ENCODE data around the gene BTBD3.

BTBD3 gene

DNA sequence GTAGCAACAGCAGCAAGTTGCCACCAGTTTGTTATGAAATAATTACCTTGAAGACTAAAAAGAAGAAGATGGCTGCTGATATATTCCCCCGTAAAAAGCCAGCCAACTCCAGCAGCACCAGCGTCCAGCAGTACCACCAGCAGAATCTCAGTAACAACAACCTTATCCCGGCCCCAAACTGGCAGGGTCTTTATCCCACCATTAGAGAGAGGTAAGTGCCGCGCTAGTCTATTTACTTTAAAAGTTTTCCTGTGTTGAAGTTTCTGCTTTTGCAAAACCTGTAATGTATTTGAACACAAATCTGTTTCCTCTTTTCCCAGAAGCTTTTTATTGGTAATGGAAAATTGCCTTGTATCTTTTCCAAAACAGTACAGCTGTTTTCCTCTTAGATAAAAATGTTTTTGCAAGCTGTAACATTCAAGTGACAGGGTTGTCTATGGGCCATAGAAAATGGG, 725 bp downstream of the BTBD3 start:
- DNase-seq, result no peak

DNA sequence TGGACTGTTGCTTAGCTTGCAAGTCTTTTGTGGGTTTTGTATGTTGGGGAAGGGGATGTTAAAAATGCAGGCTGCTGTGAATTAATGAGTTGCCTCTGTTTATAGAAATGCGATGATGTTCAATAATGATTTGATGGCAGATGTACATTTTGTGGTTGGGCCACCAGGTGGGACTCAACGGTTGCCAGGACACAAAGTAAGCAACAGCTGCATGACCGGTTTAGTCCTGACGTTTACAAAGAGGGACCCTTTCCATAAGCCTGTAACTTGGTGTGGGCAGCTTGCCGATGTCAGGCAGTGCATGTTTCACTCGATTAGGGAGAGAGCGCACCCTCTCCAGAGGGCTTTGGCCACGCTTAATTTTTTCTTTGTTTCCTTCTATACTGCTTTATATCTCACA, 1.3 kb downstream of the BTBD3 start:
- DNase-seq, result no peak

DNA sequence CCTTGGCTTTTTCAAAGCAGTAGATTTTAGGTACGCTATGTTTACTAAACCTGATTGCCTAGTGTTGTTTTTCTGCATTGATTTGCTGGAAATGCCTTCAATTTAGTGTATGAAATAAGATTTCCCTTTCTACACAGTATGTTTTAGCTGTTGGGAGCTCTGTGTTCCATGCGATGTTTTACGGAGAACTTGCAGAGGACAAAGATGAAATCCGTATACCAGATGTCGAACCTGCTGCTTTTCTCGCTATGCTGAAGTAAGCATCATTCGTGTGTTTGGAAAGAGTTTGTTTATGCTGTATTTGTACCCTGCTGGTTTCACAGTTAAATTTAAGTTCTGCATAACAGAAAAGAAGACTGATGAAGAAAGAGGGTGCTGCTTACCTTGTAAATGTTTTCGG, 1.9 kb downstream of the BTBD3 start:
- no peak for DNase-seq

DNA sequence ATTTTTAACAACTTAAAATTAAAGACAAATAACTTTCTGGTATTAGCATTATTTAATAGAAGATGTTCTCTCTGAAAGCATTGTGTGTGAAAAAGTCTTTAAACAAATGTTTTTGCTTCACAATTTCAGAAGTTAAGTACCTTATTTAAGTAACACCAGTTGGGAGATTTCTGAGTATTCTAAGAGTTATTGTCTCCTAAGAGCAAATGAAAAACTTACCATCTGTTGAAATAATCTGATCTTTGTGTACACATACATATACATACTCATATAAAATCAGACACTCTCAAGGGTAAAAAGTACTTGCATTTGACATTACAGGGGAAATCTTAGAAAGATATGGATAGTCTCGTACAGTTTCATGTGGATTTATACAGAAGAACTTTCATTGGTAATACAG, 2.4 kb downstream of the BTBD3 start:
- no peak for DNase-seq

DNA sequence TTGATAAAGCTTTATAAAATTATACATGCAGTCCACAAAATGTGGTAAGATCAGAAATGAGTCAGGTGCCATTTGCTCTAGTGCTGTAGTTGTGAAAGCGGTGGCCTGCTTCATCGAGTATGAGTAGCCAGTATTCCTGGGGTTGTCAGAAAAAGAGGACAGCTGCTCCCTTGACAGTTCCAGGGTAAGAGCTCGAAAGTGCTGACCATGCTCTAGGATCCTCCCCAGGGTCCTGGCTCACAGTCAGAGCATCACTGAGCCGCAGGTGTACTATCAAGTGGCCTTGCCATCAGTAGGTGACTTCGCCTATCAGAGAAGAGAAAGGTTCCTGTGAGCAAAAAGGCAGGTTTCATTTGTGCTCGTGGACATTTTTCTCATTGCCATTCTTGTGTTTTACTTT, 3.6 kb downstream of the BTBD3 start:
- no peak for DNase-seq

DNA sequence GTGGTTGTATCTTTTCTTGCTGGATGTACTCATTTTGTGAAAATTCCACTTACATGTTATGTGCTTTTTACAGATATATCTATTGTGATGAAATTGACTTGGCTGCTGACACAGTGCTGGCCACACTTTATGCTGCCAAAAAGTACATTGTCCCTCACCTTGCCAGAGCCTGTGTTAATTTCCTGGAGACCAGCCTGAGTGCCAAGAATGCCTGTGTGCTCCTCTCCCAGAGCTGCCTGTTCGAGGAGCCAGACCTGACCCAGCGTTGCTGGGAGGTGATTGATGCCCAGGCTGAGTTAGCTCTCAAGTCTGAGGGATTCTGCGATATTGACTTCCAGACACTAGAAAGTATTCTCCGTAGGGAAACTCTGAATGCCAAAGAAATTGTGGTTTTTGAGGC, 4.9 kb downstream of the BTBD3 start:
- no peak for DNase-seq

DNA sequence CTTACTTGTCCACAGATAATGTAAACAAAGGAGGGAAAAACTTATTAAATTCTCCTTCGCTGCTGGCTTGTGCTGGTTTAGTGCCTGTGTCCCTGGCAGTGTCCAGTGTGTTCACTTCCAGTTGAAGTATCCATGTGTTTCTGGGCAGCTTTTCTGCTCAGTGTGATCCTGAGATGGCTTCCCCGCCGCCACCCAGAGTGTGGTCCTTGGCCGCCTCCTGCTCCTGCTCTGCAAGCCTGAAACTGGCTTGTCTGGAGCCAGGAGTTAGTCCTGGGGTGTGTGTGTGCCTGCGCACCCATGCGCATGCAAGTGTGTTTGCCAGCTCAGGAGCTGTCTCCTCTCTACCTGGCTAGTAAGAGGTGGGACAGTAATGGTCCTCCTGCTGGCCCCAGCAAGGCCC, 7.2 kb downstream of the BTBD3 start:
- DNase-seq, result no peak

DNA sequence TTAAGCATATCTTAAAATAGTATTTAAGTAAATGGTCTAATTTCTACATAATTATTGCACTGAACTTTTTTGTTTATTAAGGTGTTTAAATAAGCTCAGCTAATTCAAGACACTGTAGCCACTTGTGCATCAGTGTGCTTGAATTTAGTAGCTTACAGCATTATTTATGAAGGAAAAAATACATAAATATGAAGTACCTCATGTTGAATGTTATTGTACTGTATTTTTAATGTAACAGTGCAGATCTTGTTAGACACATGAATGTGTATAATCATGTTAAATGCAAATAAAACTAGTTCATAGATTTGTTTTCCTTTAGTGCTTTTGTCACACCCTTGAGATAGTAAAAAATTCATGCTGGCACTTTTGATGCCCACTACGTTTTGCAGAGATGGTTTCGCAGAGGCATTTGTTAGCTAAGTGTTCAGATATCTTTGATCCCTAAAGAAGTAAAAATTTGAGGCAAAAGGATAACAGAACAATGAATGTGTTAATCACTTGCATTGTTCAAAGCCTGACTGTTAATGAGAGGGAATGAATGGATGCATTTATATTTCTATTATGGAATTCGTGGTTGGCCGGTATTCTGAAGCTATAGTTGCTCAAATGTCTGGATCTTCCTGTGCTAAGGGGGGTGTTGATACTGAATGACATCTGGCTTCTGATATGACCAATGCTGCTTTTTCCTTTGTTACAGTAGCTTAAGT, 8.8 kb downstream of the BTBD3 start:
- no peak for DNase-seq

DNA sequence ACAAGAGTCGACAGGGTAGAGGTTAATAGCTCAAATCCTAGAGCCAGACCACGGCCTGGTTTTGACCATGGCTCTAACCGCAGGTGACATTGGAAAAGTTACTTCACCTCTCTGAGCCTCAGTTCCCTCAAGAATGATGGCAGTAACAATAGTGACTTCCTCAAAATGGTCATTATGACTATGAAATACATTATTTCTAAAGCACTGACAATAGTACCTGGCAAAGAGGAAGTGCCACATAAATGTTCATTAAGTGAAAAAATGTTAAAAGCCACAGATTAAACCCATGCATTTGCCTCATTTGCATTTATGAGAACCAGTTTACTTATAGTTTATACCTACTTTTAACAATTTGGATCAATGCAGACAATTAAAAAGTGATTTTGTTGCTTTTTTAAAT, 12.3 kb downstream of the BTBD3 start:
- no peak for DNase-seq

DNA sequence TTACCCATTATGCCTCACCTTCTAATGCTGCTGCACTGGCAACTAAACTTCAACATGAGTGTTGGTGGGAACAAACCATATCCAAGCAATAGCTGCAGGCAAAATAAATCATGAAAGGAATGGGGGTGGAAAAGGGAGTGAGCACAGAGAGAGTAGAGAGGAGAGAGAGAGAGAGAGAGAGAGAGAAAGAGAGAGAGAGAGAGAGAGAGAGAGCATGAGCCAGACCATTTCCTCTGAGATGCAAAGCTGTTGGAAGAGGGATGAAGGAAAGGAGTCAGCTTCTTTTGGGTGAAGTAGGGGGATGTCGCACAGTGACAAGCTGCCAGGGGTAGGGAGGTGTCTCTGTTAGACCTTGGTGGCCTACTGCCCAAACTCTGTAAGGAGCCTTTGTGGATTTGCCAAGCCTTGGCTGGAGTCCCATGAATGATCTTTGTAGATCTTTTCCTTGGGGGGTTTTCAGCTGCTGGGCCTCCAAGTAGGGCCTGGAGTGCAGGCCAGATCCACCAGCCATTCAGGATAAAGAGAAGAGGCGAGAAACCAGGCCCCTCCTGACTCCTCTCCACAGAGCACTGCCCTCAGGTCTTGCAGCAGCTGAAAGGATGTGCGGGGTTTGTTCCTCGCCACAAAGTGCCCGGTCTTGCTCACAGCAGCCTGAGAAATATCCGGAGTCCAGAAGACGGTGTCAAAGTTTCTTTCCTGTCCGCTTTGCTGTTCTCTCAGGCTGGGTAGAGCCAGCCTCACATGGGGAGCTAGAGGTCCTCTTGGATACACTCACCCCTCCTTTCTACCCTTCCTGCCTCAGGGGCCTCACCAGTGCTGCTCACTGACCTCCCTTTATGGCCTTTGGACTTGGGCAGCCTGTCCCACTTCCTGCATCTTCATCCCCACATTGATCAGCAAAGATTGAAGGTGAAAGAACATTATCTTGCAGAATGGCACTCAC, 17.8 kb downstream of the BTBD3 start:
- no peak for DNase-seq

DNA sequence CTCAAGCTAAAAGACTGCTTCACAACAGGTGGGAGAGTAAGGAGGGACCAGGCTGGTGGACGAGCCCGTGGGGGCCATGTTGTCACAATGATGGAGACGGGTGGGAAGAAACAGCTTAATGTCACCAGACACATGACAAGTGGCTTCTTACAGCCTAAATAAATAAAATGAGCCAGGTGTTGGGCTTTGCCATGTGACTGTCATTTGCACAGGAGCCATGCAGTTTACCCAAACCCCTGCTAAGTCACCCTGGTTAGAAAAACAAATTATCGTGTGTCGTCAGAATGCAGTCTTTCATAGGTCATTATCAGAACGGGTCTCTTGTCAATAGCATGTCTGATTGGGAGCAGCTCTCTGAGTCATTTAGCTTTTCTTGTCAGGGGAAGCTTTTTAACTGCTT, 18.5 kb downstream of the BTBD3 start:
- DNase-seq, result no peak

DNA sequence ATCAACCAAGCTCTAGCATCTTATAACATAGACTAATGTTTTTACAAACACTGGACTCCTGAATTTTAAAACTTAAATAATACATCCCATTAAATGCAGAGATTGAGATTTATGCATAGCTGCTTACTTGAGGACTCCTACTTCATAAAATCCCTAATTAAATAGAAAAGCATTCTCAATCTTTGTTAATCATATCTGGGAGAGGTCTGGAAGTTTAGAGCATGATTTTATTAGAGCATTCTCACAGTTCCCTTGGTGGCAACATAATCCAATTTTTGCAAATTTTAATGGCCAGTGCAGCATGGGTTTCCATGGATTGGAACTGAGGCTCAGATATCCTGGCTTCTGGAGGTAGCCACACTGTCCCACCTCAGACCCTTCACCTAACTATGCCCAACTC, 19.5 kb downstream of the BTBD3 start:
- no peak for DNase-seq

DNA sequence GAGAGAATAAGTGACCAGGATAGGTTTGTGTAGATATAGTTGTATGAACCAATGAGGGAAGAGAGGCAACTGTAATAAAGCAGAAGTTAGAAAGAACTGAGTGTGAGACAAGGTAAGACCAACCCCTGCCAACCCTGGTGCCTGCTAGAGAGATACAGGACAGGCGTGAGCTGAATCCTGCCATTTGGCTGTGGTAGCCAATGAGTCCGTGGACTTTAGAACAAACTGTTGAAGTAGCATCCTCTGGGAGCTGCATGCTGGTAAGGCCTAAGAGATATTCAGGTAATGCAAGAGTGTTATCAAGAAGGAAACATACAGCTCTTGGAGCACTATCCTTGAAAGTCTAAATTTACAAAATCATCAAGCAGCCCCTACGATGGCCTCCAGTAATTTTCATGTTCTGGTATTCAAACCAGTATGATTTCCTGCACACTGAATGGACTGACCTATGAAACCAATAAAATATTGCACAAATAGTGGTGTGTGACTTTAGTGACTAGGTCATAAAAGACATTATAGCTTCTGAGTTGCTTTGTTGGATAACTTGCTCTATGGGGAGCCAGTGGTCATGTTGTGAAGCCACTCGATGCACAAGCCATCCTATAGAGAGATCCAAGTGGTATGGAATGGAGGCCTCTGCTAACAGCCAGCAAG, 24.0 kb downstream of the BTBD3 start:
- no peak for DNase-seq

DNA sequence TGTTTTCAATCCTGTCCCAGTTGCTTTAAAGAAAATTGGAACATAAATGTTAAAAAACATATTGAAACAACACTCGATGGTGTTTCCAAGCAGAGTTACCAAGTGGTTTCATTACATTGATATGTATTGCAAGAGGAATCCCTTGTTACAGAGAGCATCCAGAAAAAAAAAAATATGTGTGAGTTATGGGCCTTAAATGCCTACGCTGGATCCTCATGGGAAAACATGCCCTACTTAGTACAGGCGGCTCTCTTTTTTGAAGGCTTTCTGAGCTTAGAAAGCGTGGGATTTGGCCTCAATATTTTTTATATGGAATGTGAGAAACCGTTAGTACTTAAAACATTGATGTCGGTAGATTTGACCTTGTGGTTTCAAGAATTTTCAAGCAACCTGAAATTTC, 26.1 kb downstream of the BTBD3 start:
- DNase-seq, result no peak

DNA sequence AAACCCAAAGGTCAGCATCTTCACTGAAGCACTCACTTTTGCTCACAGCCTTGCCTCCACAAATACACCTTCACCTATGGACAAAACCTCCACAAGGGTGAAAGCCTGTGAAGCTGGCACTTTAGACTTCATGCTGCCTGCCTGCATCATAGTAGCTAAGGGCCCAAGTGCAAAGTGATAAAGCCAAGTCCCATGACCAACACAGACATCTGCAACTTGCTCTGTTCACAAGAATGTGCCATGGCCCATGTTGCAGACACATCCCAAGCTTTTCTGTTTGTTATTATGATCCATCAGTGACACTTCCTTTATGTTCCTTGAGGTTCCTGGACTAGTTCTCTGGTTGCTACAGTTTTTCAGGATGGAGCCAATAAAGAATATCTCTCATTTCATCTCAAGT, 31.1 kb downstream of the BTBD3 start:
- DNase-seq, result no peak

DNA sequence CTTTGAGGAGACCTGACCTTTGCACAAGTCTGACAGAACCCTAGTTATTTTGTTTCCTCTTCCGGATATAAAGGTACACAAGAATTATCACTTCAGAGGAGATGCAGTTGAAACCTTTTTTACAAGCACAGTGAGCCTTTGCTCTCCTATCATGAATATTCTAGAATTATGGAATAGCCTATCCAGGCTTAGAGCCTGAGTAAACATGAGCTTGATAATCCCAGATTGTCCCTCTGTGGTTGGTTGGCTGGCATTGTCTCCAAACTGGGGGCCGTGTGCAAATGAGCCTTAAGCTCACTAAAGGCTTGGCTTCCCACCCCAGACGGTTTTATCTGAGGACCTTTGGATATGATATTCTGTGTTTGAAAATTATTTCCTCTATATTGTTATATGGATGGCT, 32.0 kb downstream of the BTBD3 start:
- no peak for DNase-seq

DNA sequence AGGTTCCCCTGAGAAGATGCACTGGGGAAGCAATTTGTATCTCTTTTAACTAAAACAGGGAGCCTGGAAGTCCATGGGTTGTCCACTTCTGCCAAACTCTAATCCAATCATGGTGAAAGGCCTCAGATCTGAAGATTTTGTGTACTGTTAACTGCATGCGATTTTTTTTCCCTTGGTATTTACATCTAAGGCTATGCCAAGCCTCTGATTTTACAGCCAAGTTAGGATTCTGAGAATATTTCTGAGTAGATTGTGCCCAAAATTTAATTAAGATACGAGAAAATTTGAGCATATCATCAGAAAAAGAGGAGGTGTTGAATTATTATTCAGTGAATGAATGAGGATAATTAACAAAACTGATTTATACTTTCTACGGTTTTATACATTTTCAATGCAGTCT, 34.0 kb downstream of the BTBD3 start:
- DNase-seq, result no peak

DNA sequence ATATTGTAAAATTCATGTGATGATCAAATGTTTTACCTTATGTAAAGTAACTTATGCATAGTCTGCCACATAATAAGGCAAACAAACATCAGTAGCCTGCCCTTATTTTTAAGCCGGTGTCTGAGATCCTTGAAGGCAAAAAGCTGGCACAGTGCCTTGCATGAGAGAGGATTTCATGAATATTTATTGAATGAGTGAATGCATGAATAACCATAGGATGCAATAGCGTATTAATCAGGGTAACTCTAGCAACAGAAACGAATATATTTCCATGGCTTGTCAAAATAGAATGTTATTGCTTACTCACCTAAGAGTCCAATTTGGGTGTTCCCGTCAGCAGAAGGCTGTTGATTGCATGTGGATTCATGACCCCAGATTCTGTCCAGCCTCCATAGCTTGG, 34.9 kb downstream of the BTBD3 start:
- DNase-seq, result no peak

DNA sequence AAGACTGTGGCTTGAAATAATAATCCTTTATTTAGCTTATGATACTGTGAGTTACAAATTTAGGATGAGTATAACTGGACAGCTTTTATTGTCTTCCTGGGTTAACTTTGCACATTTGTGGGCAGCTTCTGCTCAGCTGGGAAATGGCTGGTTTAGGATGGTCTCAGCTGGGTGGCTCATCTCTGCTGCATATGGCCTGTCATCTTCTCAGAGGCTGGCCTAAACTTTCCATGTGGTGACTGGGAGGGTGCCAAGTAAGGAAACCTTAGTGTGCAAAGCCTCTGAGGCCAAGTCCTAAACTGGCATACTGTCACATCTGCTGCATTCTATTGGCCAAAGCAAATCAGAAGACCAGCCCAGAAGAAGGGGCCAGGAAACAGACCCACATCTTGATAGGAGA, 40.2 kb downstream of the BTBD3 start:
- DNase-seq, result no peak

DNA sequence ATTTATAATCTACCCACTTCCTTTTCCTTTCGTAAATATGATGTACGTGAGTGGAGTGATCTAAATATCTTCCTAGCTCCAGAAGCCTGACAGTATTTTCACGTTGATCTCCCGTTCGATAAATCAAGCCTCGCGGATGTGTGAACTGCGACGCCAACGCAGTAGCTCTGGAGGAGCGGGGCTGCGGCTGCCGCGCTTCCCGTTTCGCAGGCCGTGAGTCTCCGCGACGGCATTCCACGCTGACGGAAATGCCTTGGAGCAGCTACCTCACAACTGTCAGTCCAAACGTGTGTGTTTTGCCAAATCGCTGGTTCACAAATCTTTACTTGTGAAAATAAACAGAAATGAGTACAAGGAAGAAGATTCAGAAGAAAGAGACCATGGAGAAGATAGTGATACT, 41.2 kb downstream of the BTBD3 start:
- DNase-seq, result no peak

DNA sequence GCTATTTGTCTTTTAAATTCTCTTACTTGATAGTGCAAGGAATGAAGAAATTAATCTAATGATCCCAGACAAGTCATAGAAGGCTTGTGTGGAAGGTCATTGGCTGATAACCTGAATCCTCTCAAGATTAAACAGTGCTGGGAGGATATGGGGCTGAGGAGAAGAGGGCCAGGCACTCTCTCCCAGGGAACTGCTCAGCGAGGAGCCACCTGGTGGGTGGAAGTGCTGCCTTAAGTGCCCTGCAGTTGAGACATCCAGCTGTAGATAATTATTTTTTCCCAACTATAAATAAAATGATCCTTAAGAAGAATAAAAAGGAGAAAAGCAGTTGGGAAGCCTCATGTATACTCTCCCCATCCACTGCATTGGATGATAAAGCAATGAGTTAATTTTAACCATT, 47.9 kb downstream of the BTBD3 start:
- DNase-seq, result no peak

DNA sequence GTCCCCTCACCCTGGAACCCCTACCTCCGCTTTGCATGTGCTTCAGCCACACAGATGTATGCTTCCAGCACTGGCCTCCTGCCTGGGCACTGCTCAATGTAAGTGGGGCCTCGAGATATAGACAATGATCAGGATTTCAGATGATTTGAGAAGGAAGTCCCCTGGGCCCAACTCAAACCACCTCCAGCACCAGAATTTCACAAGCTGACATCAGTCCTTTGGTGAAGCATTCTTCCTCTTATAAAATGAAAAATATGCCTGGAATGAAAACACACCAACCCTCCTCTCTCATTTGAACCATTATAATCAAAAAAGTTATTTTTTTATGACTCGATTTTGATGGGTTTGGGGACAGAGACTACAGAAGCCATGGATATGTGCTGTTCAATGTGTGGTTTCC, 48.5 kb downstream of the BTBD3 start:
- no peak for DNase-seq

DNA sequence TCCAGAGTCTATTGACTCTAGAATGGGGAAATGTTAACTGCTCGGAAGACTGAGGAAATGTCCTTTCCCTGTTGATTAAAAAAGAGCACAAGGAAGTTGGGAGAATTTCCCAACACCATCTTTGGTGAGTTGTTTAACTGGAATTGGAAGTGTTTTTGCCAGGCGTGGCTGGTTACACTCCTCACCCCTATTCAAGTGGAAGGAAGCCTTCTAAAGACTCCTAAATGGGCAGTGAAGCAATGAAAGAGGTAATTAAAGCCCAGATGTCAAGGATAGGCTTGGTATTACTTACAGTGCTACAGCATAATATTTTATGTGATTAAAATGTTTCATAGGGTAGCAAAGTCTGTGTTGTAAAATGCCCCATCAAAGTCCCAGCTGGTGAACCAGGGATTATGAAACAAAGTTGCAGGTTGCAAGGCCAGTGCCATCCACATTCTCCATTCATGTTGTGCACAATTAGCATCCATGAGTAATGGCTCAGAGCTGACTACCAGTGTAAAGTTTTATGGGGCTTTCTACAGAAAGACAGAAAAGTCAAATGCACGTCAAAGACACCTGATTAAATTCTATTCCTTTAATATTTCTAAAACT, 52.6 kb downstream of the BTBD3 start:
- DNase-seq, result no peak

DNA sequence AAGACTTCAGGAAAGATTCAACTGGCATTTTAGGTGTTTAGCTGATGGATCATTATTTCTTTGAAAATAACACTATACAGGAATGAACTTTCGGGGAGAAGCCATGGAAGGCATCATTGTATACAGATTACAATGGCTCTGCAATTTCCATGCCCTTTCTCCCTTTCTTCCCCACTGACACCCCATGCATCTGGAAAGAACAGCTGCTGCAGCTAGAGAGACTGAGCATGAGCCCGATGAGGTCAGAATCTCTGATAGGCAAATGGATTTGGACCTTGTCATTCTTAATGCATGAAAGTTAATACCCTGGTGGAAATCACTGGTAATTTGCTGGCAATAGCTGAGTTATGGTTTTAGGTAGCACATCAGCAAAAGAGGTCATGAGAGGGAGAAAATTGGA, 54.8 kb downstream of the BTBD3 start:
- DNase-seq, result no peak
